HG03135 (cell line): ENCODE measurements around the gene DISC1.
"Not testable (repeated sequence)": the region's sequence is repeated elsewhere in the genome, so short reads cannot be mapped to it uniquely, and the experiment has no call there.

Experiments used
- ATAC-seq: cut with Tn5 transposase; IDR thresholded peaks from one replicate; pipeline ENCODE4 v1.9.1; 2021; ENCODE audit warnings: mild to moderate bottlenecking, moderate library complexity; ENCODE audit not compliant: unreplicated experiment

DISC1 gene

DNA sequence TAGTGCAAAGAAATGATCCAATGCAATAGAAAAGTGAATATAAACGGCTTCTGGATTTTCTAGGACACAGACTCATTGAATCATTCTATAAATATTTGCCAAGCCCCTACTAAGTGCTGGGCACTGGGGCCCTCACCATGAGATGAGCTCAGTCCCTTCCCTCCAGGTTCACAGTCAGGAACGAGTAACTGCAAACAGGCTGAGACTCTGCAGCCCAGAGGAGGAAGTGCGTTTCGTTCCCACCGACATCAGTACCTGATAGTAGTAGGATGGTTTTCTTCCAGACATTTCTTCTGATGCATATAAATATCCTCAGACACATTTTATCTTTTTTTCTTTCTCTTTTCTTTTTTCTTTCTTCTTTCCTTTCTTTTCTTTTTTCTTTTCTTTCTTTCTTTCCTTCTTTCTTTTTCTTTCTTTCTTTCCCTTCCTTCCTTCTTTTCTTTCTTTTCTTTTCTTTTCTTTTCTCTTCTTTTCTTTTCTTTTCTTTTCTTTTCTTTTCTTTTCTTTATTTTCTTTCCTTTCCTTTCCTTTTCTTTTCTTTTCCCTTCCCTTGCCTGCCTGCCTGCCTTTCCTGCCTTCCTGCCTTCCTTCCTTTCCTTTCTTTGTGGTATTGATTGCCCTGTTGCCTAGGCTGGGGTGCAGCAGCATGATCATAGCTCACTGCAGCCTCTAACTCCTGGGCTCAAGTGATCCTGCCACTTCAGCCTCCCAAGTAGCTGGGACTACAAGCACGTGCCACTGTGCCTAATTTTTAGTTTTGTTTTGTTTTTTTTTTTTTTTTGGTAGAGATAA is 135.4 kb downstream of the DISC1 start:
- ATAC-seq, result no peak

DNA sequence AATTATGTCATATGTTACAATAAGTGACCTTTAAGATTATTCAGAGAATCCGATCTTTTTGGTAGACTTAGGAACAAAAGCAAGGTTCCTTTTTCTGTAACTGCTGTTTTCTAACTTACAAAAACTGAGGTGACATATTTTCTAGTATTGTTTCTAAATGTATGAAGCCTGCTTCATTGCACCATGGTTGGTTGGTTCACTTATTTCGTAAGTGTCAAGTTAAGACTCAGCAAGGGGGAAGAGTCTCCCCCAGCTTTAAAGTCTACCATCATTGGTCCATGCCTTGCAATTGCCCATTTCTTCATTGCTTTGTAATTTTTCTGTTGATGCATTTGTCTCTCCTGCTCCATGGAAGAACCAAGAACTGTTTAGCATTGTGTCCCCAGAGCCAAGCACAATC is 136.9 kb downstream of the DISC1 start:
- no peak for ATAC-seq

DNA sequence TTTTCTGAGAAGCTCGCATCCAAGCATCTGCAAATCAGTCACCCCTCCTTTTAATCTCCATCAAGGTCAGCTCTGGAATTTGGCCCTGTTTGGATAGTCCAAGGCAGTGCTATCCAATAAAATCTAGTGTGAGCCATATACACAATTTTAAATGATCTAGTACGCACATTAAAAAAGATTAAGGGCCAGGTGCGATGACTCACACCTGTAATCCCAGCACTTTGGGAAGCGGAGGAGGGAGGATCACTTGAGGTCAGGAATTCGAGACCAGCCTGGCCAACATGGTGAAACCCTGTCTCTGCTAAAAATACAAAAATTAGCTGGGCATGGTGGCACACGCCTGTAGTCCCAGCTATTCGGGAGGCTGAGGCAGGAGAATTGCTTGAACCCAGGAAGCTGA is 139.2 kb downstream of the DISC1 start:
- ATAC-seq, result not testable (repeated sequence)

DNA sequence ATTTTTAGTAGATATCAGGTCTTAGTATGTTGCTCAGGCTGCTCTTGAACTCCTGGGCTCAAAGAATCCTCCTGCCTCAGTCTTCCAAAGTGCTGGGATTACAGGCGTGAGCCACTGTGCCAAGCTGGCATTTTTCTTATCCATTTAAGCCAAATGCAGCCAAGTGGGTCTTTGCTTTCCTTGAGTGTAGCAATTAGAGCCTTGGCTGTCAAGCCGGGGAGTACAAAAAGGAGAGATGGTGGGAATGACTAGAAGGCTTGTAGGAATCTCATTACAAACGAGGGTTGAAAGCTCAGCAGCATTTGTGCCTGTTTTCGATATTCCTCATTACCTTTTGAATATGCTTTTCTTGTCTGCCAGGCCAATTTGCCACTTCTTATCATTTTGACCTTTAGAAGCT is 140.9 kb downstream of the DISC1 start:
- no peak for ATAC-seq

DNA sequence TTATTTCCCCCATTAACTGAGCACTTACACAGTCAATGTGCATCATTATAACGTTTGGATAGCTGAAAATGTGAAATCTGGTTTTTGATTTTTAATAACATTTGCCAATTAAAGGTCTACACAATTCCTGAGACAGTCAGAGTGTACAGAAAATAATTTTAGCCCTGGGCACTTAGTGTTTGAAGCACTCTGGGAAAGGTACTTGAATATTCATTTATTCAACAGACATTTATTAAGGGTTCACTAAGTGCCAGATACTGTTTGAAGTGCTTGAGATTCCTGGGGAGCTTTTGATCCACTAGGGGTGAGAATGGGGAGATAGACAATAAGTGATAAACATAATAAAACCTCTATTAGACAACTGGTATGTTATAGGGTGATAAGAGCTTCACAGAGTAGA is 141.8 kb downstream of the DISC1 start:
- no peak for ATAC-seq

DNA sequence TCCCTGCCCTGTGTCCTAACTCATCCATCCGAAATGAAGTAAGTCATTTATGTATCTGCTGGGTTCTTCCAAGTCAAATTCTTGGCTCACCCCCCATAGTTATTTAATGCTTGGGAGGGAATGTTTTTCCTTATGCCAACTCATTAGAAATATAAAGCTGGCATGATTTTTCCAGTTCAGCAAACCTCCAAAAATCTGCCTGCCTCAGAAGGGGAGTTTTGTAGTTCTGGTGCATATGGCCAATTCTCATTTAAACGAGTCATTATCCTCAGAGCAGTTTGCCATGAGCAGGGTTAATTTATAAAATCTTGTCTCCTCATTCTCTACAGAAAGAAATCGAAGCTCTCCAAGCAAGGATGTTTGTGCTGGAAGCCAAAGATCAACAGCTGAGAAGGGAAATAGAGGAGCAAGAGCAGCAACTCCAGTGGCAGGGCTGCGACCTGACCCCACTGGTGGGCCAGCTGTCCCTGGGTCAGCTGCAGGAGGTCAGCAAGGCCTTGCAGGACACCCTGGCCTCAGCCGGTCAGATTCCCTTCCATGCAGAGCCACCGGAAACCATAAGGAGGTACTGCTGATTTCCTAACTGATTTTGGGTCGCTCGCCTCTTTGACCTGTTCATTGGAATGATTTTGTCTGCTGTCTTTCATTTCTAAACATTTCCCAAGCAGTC is 144.1 kb downstream of the DISC1 start:
- no peak for ATAC-seq

DNA sequence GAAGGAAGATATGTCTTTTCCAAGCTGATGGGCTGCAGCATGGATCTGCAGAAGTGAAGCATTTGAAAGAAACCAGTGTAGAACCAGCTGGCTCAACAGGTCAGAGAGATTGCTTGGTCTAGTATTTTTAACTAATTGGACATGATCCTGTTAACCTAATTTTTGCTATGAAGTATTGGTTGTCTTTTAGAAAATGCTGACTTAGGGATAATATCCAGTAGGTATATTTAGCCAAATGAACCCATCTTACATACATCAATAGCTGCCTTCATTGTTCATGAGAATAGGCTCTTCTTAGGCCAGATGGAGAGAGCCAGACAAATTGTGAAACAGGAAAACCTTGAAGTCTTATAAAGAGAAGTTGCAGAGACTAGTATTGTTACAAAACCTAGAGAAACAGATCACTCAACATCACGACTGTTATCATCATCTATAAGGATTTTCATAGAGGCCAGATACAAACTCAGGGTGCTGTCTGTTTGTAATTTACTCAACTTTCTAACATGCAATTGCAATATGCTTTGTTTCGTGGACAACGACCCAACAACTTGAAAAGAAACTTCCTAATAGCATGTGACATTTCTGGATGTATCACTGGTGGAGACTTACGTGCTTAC is 148.2 kb downstream of the DISC1 start:
- no peak for ATAC-seq

DNA sequence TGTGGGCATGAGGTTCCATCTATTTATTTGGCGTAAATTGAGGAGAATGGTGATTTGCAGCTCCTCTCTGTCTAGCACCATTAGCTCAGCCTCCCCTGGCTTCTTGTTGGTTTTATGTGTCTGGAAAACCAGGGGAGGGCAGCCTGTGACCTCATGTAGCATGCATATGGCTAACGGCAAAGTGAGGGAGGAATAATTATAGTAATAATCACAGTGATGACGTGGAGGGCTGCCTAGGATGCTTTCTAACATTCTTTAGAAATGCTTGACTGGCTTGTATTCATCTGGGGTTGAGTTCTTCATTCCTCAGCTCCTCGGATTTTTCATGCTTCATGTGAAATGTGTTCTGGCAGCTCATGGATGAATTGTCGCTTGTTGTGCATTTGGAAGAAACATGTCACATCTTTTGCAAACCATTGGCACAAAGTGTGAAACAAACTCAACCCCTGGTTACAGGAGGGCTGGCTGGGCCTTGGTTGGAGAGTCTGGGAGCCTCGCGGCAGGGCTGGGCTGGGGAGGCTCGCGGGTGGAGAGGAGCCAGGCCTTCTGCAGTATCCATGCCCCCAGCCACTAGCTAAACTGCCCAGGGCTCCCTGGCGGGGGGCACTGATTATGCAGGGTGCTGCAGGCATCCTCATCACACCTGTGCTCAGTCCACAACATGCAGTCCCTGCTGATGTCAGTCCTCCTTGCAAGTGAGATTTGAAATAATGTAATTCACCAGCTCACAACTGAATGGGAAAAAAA is 149.6 kb downstream of the DISC1 start:
- no peak for ATAC-seq

DNA sequence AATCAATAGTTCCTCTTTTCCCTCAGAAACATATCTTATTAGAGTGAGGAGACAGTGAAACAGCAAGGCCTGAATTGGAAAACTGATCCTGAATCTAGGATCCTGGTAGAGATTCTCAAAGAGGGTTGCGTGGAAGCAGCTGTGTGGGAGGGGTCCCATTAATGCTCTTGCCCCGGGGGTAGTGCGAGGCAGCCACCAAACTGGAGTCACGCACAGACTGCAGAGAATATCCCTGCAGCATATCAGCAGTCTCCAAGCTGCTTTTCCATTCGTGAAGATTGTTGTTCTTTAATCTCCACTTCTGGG is 150.1 kb downstream of the DISC1 start:
- ATAC-seq, result no peak

DNA sequence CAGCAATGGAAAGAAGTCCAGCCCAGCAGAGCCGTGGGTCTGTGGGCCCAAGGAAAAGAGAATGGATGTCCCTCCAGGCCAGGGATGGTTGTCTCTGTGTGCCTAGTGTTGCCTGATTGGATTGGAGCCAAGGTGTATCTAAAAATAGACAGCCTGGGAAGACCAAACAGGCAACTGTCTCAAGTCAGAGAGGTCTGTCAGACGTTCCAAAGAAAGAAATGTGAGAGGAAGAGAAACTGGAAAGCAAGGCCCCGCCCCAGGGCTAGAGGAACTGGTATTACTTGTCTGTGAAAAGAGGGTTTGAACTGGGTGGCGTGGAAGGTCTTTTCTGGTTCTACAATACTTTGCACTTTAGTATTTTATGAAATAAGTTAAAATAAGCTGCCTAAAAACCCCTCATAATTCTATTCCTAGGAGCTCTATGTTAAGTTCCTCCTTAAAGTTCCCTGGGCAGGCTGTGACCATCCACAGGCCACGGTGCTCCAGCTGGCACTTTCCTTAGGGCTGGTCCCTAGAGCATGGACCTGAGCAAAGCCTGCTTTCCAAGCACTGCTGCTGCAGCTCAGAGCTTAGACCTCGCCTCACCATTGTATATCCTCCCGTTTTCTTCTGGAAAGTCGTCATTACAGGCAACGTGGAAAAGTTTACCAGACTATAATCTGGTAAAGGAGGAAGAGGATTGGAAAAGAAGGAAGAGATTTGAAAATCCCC is 151.6 kb downstream of the DISC1 start:
- ATAC-seq, result no peak

DNA sequence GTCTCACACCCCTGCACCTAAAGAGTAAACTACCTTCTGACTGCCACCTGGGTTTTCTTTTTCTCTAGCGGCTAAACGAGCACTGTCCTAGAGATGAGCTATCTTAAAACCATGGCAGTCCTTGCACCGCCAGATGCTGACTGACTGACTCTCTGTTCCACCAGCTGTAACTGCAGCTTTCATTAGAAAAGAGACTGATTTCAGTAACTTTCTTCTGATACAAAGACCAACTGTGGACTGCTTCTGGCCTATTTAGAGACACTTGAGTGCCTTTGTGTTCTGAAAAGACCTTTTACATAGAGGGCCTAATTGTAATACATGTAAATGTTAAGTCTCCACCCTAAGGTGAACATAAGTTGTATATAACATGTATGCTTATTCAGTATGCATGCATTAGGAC is 152.5 kb downstream of the DISC1 start:
- ATAC-seq, result no peak

DNA sequence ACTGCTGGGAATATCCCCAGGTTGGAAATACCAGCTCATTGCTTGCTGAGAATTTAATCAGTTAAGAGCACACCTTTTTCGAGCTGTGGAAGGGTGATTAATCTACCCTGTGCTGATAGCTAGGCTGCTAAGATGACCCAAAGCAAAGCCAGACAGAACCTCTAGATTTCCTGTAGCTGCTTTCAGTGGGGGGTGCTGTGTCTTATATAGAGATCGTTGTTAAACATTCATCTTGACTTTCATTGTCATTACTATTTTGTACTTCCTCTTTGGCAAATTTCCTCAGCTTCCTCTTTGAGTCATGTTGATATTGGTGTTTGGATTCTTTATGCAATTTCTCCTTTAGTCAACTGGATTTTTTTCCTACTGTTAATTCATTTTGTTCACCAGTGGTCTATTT is 155.3 kb downstream of the DISC1 start:
- no peak for ATAC-seq

DNA sequence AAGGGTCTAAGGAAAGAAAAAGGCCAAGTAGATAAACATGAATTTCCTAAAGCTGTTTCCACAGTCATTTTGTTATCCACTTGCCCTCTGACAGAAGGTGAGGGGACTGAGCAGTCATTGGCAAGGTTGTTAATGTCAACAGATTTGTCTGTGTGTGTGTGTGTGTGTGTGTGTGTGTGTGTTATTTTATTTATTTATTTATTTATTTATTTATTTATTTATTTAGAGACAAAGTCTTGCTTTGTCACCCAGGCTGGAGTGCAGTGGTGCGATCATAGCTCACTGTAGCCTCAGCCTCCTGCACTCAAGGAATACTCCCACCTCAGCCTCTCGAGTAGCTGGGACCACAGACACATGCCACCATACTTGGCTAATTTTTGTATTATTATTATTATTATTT is 158.5 kb downstream of the DISC1 start:
- ATAC-seq, result not testable (repeated sequence)

DNA sequence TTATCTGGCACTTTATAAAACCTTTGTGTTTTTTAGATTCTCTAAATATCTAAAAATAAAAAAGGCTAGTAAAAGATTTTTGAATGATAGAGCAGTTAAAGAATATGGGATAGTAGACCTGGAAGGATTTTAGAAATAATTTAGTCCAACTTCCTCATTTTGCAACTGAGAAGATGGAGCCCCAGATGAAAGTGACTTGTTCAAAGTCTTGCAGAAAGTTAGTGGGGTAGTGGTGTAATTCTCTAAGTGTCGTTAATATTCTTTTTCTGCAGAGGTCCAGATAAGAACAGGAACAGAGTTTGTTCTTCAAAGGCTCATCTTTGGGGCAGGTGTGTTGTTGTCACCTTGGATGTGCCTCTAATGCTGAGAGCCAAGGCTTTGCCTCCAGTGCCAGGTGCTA is 159.5 kb downstream of the DISC1 start:
- no peak for ATAC-seq

DNA sequence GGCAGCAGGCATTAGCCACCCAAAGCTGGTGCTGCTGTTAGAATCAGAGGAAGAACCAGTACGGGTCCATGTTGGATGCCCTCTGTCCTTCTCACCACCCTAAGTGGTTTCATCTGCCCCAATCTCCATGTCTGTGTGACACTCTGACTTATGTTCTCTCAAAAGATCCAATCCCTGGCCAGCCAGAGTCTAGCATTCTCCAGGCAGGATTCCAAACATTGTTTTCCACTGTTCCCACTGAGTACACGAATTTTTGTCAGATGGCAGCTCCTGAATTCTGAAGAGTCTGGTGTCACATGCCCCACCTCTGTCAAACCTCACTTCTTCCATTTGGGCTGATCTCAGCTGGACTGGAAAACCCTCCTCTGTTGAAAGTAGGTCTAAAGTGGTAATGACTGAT is 166.0 kb downstream of the DISC1 start:
- ATAC-seq, result no peak

DNA sequence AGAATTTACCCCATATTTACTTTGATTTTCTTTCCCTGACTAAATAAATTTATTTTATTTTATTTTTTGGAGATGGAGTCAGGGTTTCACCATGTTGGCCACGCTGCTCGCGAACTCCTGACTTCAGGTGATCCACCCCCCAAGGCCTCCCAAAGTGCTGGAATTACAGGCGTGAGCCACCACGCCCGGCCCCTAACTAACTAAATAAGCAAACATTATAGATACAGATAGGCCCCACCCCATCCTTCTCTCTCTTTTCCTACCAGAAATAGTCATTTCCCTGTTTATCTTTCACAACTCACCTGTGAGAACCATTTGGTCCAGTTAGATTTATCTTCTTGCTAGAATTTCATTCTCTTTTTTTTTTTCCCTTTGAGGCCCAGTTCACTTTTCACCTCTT is 167.3 kb downstream of the DISC1 start:
- ATAC-seq, result no peak

DNA sequence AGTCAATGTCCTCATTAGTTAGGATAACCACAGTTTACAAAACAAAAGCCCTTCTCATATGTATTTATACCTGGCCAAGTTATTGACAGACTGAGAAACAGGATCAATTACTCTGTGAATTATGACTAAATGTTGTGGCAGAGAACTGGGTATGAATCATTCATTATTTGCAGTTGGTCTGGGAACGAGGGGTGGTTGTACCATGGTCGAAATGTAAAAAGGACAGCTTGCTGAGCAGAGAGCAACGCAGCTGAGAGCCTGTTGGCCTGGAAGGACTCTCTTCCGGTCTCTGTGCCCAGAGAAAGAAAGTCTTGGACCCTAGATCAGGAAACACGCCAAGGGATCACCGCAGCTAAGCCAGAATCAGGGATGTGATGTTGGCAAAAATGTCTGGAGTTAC is 169.6 kb downstream of the DISC1 start:
- no peak for ATAC-seq

DNA sequence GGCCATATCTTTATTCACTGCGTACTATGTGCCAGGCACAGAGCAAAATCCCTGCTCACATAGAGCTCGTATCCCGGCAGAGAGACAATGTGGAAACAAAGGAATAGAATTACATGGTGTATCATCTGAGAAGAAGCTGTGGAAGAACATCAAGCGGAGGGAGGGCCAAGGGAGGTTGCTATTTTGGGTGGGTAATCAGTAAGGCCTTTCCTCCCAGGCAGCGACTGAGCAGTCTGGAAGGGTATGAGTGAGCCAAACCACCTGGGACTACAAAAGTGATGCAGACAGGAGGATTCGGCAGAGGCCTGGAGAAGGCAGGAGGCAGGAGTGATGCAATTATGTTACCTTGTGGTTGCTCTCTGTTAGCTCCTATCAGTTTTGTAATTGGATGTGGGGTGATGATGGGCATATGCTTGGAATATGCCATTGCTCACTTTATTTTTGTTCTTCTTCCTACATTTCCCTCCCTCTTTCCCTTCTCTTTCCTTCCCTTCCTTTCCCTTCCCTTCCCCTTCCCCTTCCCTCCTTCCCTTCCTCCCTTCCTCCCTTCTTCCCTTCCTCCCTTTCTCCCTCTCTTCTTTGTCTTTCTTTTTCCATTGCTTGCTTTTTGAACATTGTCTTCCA is 172.9 kb downstream of the DISC1 start:
- no peak for ATAC-seq

DNA sequence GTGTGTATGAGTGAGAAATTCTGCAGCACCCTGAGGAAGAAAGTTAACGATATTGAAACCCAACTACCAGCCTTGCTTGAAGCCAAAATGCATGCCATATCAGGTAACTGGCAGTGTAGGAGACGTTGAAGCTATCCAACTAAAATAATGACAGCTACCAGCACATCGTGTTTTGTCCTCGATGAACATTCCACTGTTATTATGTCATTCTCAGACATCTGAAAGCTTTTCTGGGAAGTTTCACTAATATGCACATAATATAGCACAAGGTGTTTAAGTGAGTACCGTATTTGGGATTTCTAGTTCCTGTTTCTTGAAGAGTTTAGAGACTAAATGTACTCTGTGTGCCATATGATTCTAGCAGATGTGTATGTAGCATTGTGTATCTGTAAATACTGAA is 173.5 kb downstream of the DISC1 start:
- no peak for ATAC-seq

DNA sequence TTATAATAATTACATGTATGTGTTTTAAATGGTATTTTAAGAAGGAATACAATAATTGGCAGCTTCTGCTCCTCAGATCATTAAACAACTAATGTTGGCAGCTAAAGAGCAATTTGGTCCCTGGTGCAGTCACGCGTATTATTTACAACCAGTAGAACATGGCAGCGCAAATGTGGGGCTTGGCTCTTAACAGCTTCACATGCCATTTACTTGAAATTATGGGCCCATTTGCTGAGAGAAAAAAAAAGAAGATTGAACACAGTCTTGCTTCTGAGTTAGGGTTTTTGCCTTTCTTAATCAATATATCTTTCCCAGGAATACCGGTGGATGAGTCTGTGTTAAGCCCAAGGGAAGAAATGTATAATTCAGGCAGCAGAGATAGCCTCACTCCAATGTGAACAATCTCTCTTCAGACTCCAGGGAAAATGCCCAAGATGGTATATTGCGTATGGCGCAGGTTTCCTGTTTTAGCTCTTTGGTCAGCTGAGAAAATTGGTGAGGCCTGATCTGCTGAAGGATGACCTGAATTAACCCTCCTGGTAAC is 174.5 kb downstream of the DISC1 start:
- no peak for ATAC-seq
